PC-9 (cell line): ENCODE measurements around the gene COL24A1. TPM values are rescaled to one million over a fixed set of nuclear protein-coding genes. Genes with fewer than 3 reads are reported as not detected.

ENCODE experiments used
- BruUV-seq: library from RNA; stranded (reverse); fragments of 400-500 nt; replicated peaks from 2 replicates; lab custom pipeline; 2021; lab: Mats Ljungman, UMichigan
- CTCF ChIA-PET: fragments of 300-600 bp; sonication (Branson Sonifier 250); formaldehyde crosslinking; loops from one replicate; lab custom pipeline; 2022; ENCODE audit warnings: antibody characterized with exemption; lab: Charles Lee
- POLR2A ChIA-PET: fragments of 300-600 bp; sonication (Branson Sonifier 250); formaldehyde crosslinking; loops from one replicate; lab custom pipeline; 2022; ENCODE audit warnings: antibody characterized with exemption; ENCODE audit not compliant: unreplicated experiment; lab: Charles Lee
- DNase-seq, 2 experiments: peaks; one replicate each; pipeline versions ENCODE4 v3.0.0 to v3.0.0-alpha.2; 2015 to 2022; ENCODE audit warnings: mixed read lengths in 1 of 2
- H2AFZ ChIP-seq: fragments of 200-600 bp; sonication (generic); 2 replicates; pipeline ENCODE4 v1.8.1; 2017; ENCODE audit warnings: antibody characterized with exemption
- H3F3A ChIP-seq: fragments of 200-600 bp; sonication (generic); 2 replicates; pipeline ENCODE4 v1.8.1; 2017; ENCODE audit warnings: antibody characterized with exemption, mild to moderate bottlenecking, low read depth; ENCODE audit not compliant: insufficient read depth
- H3K27ac ChIP-seq: fragments of 200-600 bp; sonication (generic); 2 replicates; pipeline ENCODE4 v1.6.1; 2016; ENCODE audit warnings: mixed run types
- H3K27me3 ChIP-seq: fragments of 200-600 bp; sonication (generic); 2 replicates; pipeline ENCODE4 v1.6.1; 2016; ENCODE audit warnings: low read depth, mixed run types; ENCODE audit not compliant: insufficient read depth
- H3K36me3 ChIP-seq: fragments of 200-600 bp; sonication (generic); 2 replicates; pipeline ENCODE4 v1.6.1; 2016; ENCODE audit warnings: low read depth, mixed run types
- H3K4me1 ChIP-seq: fragments of 200-600 bp; sonication (generic); replicated peaks from 2 replicates; pipeline ENCODE4 v1.6.1; 2016; ENCODE audit warnings: mixed run types; ENCODE audit not compliant: insufficient read depth
- H3K4me2 ChIP-seq: fragments of 200-600 bp; sonication (generic); 2 replicates; pipeline ENCODE4 v1.6.1; 2017; ENCODE audit warnings: mixed run types
- H3K4me3 ChIP-seq: fragments of 200-600 bp; sonication (generic); 2 replicates; pipeline ENCODE4 v1.6.1; 2016; ENCODE audit warnings: mixed run types
- H3K79me2 ChIP-seq: fragments of 200-600 bp; sonication (generic); 2 replicates; pipeline ENCODE4 v1.6.1; 2017; ENCODE audit warnings: low read depth, mixed run types
- H3K9me2 ChIP-seq: fragments of 200-600 bp; sonication (generic); 2 replicates; pipeline ENCODE4 v1.8.1; 2017; ENCODE audit warnings: mild to moderate bottlenecking; ENCODE audit not compliant: insufficient read depth
- H3K9me3 ChIP-seq: fragments of 200-600 bp; sonication (generic); 2 replicates; pipeline ENCODE4 v1.8.1; 2016; ENCODE audit warnings: low read depth; ENCODE audit not compliant: insufficient read depth
- H4K20me1 ChIP-seq: fragments of 200-600 bp; sonication (generic); 2 replicates; pipeline ENCODE4 v1.8.1; 2017; ENCODE audit not compliant: insufficient read depth
- CTCF ChIP-seq: fragments of 200-600 bp; sonication (generic); conservative IDR thresholded peaks from 2 replicates; pipeline ENCODE4 v1.6.1; 2017; ENCODE audit warnings: mixed run types, antibody characterized with exemption, mild to moderate bottlenecking, moderate library complexity
- EZH2 ChIP-seq: fragments of 200-600 bp; sonication (generic); IDR thresholded peaks from 2 replicates; pipeline ENCODE4 v1.8.0; 2017; ENCODE audit warnings: antibody characterized with exemption, low read depth
- intact Hi-C: fragments of 100-400 bp; cut with micrococcal nuclease; formaldehyde crosslinking; loops from one replicate; pipeline ENCODE4 v1.10.0; 2022; ENCODE audit not compliant: unreplicated experiment
- total RNA-seq: library from RNA; stranded (reverse); gene quantifications from 2 replicates; pipeline ENCODE4 v1.2.3, GENCODE V29; 2021

Gene COL24A1
- total RNA-seq, 1 experiment from 2014 or later, result 0.15 TPM

GRCh38 chr1:86195281-86195680 is 38.7 kb upstream of the COL24A1 start:
- Histone ChIP-seq H3K4me1 (no peaks in the 10 kb centered on the region), H3F3A (no peaks in the 10 kb centered on the region), H3K9me3 (no peaks in the 10 kb centered on the region), H3K79me2 (no peaks in the 10 kb centered on the region), H3K4me3 (no peak overlapping the region), H4K20me1 (no peaks in the 10 kb centered on the region), H3K27me3 (no peaks in the 10 kb centered on the region), H3K9me2 (no peaks in the 10 kb centered on the region), H3K36me3 (no peaks in the 10 kb centered on the region), H2AFZ (no peak overlapping the region), H3K27ac (no peak overlapping the region), H3K4me2 (no peak overlapping the region)
- no peak for TF ChIP-seq EZH2
- no peak for TF ChIP-seq CTCF
- no TSS peak for BruUV-seq
- ChIA-PET CTCF (no interaction called here), POLR2A (no interaction called here)
- no peak for DNase-seq
- intact Hi-C loops, result no loop called here

- Histone ChIP-seq H3K9me2 (no peaks in the 10 kb centered on the region), H3K4me1 (no peaks in the 10 kb centered on the region), H3K27me3 (no peaks in the 10 kb centered on the region), H3K4me3 (no peak overlapping the region), H3K4me2 (no peak overlapping the region), H2AFZ (no peak overlapping the region), H3K79me2 (no peaks in the 10 kb centered on the region), H3F3A (no peaks in the 10 kb centered on the region), H3K9me3 (no peaks in the 10 kb centered on the region), H4K20me1 (no peaks in the 10 kb centered on the region), H3K36me3 (no peaks in the 10 kb centered on the region), H3K27ac (no peak overlapping the region)
- no peak for DNase-seq
- ChIA-PET CTCF (interaction anchor here (0.7 kb wide), 1 partner anchor 745 kb away, joined by 3 read pairs; no protein-coding TSS in a partner anchor), POLR2A (no interaction called here)
- intact Hi-C loops, result no loop called here
- no TSS peak for BruUV-seq
- no peak for TF ChIP-seq EZH2
- TF ChIP-seq CTCF, result no peak
These were observed 38.0 kb upstream of the COL24A1 start for GRCh38 chr1:86194491-86195034.

- Histone ChIP-seq H3K79me2 (no peaks in the 10 kb centered on the region), H3K27me3 (no peaks in the 10 kb centered on the region), H3K9me3 (no peaks in the 10 kb centered on the region), H2AFZ (no peak overlapping the region), H3K4me2 (no peak overlapping the region), H3K27ac (no peak overlapping the region), H3K9me2 (no peaks in the 10 kb centered on the region), H3K4me3 (no peak overlapping the region), H3K36me3 (no peaks in the 10 kb centered on the region), H4K20me1 (no peaks in the 10 kb centered on the region), H3K4me1 (no peaks in the 10 kb centered on the region), H3F3A (no peaks in the 10 kb centered on the region)
- TF ChIP-seq EZH2, result no peak
- no peak for TF ChIP-seq CTCF
- DNase-seq, result no peak
- POLR2A ChIA-PET, result no interaction called here
- intact Hi-C loops, result no loop called here
- CTCF ChIA-PET, result no interaction called here
- BruUV-seq, result no TSS peak
These were observed 35.8 kb upstream of the COL24A1 start for GRCh38 chr1:86192417-86192816.
